ENCODE measurements around the gene LRRC25.
"Not testable (repeated sequence)": the region's sequence is repeated elsewhere in the genome, so short reads cannot be mapped to it uniquely, and the experiment has no call there.

LRRC25 gene

DNA sequence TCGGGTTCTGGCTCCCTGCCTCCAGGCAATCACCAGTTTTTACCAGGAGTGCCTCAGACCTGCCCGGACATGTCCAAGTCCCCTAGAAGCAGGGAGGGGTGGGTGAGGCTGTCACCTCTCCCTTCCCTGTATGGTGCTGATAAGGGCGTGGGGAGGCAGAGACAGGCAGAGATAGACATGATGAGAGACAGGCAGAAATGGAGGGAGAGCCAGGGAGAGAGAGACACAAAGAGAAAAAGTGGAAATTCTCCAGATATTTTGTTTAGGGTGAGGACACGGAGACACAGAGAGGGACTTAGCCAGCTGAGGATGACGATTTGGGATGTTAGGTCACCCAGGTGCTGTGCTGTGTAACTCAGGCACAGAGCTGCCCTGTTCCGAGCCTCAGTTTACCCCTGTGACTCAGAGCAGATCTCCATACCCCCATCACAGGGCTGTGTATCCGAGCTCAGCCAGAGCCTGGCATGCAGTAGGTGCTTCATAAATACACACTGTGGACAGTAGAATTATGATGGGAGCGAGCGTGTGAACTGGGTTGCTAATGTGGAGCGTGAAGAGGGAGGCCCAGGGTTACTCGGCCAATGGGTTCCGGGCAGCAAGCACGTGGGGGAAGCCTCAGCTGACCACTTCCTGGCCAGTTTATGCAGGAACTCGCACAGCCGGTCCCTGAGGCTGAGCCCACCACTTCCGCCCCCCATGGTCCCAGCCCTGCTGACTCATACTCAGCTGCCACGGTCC, 23.4 kb downstream of the LRRC25 start:
- no peak for DNase-seq

DNA sequence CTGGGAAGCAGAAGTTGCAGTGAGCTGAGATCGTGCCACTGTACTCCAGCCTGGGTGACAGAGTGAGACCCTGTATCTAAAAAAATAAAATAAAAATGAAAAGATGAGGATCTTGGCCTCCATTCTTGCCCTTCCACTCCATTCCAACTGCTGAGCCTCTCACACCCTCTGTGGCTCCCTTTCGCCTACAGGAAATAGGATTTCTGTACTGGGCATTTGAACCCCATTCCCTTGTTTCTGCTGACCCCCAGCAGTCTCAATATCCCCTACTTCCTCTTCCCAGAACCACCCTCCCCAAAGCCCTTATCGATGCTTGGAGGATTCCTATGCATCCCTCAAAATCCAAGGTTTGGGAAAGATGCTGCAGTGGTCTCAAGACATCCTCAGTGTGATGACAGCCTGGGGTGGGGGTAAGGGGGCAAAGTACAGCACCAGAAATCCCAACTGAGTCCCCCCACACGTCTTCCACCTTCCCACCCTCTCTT, 24.0 kb downstream of the LRRC25 start:
- no peak for DNase-seq

DNA sequence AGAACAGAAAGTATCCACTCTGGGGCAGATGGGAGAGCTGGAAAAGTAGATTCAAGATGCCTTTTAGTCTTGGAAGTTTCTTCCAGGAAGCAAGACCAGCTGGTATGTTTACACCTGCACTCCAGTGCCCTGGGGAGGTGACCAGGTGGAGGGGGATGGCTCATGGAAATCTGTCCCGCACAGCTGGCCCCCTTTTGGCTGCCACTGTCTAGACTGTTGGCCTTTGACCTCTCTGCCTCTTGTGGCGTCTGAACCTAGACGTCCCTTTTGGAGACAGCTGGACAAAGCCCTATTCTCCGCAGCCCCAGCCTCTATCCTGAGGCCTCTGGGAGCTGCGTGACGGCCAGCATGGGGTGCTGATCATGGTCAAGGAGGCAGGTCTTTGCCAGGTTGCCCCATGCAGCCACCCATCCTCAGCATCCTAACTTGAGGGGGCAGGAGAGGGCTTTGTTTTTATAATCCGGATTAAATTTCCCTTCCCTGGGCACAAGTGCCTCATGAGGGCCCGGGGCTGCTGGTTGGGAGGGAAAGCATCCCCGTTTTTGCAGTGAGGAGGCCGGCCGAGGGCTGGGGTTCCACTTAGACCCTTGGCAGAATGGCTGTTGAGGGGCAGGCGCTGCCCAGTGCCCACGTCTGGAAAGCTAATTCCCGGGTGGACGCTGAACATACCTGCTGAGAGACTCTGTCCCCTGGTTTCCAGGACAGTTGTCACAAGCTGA, 28.8 kb downstream of the LRRC25 start:
- no peak for DNase-seq

DNA sequence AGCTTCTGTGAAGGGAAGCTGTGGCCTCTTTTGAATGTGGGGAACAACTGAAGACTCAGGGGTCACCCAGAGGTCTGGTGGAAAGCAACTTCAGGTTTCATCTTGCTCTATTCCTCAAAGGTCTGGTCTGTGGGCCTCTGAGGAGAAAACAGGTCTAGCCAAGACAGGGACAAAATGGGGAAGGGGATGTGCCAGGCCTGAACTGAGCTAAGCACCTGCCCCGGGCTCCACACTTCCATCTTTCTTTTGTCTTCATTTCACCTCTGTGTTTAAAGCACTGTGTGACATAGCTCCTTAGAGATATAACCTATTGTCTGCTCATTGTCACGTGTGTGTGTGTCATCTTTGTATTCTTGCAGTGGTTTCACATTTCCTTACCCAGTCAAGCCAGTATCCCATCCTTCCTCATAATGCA, 31.4 kb downstream of the LRRC25 start:
- no peak for DNase-seq

DNA sequence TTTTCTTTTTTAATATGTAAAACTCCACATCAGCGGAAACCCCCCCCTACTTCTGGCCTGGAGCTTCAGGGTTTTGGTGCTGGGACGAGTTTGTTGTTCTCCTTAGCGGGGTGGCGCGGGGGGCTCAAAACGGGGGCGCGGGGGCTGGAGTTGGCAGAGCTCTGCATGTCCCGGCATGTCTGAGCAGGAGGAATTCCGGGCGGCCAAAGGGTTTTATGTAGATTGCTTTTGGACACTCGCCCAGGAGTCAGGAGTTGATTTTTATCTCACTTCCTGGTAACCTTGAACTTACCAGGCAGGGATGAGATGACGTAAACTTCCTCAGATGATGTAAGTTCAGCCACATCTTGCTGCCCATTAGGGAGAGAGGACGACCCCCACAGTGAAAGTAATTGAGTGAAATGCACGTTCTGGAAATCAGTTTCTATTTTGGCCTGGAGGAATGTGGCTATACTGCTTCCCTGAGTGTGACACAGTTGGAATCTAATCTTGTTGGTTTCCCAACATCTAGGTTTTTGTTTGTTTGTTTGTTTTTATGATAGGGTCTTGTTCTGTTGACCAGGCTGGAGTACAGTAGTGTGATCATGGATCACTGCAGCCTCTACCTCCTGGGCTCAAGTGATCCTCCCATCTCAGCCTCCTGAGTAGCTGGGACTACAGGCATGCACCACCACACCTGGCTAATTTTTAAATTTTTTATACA, 32.4 kb downstream of the LRRC25 start:
- peak; percentile 90 for DNase-seq

DNA sequence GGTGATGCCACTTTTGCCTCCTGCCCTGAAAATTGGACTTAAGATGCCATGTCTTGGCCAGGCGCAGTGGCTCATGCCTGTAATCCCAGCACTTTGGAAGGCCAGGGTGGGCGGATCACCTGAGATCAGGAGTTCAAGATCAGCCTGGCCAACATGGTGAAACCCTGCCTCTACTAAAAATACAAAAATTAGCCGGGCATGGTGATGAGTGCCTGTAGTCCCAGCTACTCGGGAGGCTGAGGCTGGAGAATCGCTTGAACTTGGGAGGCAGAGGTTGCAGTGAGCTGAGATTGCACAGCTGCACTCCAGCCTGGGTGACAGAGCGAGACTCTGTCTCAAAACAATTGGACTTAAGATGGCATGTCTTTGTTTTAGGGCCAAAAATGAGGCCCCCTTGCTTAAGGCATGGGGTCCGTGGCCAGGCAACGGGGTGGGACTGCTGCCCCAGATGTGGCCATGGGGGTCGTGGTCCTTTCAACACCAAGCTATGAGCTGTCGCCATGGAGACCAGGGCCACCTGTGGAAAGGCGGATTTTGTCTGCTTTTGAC, 33.1 kb downstream of the LRRC25 start:
- not testable (repeated sequence) for DNase-seq

DNA sequence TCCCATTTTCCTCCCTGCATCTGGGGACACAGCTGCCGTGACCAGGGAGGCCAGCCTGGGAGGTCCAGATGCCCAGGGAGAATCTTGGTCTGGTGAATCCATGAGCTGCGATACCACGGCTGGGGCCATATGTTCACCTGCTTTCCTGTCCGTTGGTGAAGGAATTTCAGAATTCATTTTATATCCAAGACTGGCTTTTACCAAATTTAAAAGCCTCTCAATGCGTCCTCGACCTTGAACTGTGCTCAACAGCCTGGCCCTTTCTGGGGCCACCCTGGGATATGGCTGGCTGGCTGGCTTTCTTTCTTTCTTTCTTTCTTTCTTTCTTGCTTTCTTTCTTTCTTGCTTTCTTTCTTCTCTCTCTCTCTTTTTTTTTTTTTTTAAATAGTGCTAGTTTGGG, 33.6 kb downstream of the LRRC25 start:
- no peak for DNase-seq

DNA sequence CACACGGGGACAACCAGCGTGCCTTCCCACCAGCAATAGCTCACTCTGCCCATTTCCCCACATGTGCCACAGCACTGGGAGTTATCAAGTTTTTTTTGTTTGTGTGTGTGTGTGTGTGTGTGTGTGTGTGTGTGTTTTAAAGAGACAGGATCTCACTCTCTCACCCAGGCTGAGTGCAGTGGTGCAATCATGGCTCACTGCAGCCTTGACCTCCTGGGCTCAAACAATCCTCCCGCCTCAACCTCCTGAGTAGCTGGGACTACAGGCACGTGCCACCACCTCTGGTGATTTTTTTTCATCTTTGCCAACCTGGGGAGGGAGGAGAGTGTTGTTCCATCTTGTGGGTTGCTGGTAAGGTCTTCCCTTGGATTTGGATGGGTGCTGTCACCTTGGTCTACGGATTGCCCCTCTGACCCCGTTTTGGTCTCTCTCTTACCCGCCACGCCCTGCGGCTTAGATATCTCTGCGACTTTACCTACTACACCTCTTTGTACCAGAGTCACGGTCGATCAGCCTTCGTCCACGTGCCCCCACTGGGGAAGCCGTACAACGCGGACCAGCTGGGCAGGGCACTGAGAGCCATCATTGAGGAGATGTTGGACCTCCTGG, 34.4 kb downstream of the LRRC25 start:
- DNase-seq: no peak

DNA sequence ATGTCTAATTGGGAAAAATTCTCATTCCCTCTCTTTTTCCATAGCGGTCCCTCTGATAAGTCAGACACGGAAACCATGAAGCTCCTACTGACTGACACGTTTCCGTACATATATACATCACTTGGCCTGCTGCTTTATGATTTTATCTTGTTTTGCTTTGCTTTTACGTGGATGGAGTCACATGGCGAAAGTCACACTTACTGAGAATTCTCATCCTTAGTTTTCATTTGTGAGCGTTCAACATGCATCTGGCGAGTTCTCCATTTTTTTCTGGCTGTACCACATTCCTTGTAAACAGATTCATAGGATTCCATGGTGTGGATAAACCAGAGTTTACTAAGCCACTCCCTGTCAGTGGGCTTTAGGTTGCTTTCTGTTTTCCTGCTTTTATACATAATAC, 35.8 kb downstream of the LRRC25 start:
- no peak for DNase-seq

DNA sequence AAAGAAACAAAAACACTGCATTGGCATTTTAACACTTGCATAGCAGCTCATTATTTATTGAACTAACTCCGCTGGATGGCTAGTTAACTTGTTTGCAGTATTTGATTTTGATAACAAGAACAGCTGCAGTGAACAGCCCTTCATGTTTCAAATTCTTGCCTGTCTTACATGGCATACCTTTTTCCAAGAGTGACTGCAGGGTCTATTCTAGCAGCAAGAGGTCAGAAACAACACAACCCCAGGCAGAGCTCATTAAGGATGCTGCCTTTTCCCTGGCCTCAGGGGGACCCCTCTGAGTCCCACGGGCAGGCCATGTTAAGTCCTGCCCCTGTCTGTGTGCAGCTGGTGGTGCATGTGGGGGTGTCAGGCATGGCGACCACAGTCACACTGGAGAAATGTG, 40.4 kb downstream of the LRRC25 start:
- no peak for DNase-seq

DNA sequence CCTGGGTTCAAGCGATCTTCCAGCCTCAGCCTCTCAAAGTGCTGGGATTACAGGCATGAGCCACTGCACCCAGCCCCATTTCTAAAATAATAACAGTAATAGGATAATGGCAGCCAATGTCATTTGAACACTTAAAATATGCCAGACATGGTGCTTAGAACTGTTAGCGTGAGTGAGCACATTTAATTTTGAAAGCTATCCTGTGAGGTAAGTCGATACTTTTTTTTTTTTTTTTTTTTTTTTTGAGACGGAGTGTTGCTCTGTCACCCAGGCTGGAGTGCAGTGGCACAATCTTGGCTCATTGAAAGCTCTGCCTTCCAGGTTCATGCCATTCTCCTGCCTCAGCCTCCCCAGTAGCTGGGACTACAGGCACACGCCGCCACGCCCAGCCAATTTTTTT, 42.7 kb downstream of the LRRC25 start:
- DNase-seq: not testable (repeated sequence)

DNA sequence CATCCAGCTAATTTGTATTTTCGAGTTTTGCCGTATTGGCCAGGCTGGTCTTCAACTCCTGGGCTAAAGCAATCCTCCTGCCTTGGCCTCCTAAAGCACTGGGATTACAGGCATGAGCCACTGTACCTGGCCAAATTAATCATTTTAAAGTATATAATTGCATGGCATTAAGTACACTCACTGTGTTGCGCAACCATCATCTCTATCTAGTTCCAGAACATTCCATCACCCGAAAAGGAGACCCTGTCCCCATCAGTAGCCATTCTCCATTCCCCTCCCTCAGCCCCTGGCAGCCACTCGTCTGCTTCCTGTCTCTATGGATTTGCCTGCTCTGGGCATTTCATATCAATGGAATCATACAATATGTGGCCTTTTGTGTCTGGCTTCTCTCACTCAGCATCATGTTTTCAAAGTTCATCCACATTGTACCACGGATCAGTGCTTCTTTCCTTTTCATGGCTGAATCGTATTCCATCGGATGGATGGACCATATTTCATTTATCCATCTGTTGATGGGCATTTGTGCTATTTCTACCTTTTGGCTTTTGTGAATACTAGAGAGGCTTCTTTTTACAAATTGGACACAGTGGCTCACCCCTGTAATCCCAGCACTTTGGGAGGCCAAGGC, 43.9 kb downstream of the LRRC25 start:
- DNase-seq: no peak

DNA sequence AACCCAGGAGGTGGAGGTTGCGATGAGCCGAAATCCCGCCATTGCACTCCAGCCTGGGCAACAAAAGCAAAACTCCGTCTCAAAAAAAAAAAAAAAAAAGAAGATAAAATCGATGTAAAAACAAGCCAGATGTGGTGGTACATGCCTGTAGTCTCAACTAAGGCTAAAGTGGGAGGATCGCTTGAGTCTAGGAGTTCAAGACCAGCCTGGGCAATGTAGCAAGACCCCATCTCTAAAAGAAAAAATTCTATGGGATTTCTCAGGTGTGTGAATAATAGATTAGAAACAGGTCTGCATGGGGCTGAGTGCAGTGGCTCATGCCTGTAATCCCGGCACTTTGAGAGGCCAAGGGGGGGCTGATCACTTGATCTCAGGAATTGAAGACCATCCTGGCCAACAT, 45.9 kb downstream of the LRRC25 start:
- no peak for DNase-seq

DNA sequence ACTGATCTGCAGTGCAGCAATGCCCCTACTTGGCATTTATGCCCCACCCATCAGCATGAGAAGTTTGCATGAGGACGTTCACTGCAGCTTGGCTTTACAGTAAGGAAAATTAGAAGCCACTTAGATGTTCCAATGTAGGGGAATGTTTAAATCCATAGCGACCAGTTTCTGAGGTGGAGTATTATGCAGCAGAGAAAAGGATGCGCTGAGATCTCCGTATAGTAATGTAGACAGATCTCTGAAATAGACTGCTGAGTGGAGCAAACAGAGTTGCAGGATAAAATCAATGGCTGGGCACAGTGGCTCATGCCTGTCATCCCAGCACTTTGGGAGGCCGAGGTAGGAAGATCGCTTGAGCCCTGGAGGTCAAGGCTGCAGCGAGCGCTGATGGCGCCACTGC, 46.9 kb downstream of the LRRC25 start:
- DNase-seq: no peak

DNA sequence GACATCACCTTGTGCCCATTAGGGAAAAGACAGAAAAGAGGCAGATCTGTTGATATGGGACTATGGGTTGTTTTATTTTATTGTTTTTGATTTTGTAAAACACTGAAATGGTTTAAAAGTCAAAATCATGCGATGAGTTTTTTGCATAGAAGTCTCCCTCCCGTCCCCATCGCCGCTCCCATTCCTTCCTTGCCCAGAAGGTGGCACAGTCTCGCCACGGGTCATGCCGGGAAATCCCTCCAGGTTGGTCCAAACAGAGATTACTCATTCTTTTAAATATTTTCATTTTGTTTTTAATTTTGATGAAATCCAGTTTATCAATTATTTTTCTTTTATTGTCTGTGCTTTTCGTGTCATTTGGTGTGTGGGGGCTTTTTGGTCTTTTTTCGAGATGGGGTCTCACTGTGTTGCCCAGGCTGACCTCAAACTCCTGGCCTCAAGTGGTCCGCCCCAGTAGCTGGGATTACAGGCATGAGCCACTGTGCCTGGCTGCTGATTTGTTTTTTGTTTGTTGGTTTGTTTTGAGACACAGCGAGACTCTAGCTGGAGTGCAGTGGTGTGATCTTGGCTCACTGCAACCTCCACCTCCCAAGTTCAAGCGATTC, 47.8 kb downstream of the LRRC25 start:
- DNase-seq: no peak

DNA sequence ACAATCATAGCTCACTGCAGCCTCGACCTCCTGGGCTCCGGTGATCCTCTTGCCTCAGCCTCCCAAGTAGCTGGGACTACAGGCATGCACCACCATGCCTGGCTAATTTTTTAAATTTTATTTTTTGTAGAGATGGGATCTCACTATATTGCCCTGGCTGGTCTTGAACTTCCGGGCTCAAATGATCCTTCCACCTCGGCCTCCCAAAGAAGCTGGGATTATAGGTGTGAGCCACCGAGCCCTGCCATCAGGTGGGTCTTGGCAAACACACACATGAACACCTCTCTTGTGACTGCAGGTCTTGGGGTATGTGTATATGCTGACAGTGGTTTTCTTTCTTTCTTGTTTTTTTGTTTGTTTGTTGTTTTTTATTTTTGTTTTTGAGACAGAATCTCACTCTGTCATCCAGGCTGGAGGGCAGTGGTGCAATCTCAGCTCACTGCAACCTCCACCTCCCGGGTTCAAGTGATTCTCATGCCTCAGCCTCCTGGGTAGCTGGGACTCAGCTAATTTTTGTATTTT, 48.5 kb downstream of the LRRC25 start:
- DNase-seq: not testable (repeated sequence)

DNA sequence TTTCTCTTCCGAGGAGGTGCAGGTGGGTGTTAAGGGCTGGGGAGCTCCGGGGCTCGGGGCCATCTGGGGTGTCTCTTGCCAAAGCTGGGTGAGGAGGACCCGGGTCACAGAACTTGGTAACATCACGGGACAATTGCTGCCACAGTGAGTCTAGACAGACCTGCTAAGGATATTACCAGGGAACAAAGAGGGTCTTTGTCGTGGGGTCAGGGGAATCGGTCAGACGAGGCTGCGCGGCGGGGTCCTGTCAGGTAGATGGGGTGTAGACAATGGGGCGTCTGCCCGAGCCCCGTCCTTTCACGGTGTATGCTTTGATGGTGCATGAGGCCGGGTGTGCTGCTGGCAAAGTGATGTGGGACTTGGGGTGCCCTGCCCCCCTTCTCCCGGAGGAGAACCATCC, 49.3 kb downstream of the LRRC25 start:
- no peak for DNase-seq

DNA sequence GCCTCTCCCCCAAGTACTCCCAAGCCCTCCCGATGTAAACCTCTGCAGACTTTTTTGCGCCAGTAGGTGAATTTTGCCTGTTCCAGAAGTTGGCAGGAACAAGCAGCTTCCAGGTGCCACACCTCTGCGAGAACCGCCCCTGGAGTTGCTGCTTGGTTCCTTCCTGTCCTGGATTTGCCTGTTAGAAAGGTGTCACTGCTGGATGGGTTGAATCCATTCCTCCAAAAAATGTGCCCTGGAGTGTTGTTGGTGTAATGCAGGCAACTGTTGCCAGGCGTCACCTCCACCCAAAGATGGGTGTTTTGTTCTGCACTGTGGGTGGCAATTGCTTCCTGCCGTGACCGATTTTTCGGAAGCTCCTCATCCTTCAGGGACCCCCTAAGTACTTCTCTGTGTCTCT, 51.3 kb downstream of the LRRC25 start:
- no peak for DNase-seq

DNA sequence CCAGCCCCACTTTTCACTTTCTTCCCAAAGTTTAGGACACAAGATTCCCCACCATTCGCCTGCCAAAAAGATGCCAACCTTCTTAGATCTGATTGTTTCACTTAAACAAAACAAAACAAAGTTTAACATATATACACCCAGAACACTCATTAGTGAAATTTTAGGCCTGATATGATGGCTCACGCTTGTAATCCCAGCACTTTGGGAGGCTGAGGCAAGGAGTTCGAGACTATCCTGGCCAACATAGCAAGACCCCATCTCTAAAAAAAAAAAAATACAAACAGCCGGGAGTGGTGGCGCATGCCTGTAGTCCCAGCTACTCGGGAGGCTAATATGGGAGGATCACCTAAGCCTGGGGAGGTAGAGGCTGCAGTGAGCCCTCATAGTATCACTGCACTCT, 52.1 kb downstream of the LRRC25 start:
- DNase-seq: no peak

DNA sequence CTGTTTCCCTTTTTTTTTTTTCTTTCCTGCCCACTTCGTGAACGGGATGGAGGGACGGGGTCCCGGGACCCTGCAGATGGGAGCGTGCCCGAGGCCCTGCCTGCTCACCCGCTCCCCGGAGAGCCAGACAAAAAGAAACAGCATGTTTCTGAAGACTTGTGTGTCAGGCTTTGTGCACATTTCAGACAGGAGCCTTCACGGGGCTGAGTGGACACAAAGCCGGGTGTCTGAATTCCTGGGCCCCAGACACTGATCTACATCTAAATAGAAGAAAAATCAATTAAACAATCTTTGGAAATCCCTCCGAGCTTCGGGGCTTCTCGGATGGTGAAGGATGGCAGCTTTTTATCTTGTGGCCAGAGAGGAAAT, 52.9 kb downstream of the LRRC25 start:
- DNase-seq: no peak

DNA sequence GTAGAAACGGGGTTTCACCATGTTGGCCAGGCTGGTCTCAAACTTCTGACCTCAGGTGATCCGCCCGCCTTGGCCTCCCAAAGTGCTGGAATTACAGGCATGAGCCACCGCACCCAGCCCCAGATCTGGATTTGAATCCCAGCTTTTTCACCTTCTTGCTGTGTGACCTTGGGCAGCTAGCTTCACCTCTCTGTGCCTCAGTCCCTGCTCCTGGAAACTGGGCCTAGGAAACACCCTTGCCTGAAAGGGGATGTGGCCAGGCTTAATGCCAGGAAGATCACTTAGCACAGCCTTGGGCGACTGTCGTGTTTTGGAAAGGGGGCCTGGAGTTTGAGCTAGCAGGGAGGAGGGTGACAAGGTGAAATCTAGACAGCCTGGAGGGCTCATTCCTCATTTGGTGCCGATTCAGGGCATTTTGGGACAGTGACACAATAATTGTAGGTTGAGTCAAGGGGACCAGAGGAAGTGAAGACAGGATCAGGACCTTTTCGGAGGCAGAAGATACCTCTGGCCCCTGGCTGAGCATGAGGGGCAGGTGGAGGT, 55.3 kb downstream of the LRRC25 start:
- no peak for DNase-seq

Measured in NCI-H2081 treated with DMSO at 0.1 percent for 48 hours (cell line).